WTC11 (cell line): ENCODE measurements around the gene MRPS15.

Experiments used
- ATF3 ChIP-seq: sonication (generic); formaldehyde crosslinking; conservative IDR thresholded peaks from 2 replicates; pipeline ENCODE4 v1.8.1; 2022; ENCODE audit warnings: mild to moderate bottlenecking, missing genetic modification reagents
- CREB1 ChIP-seq: sonication (generic); formaldehyde crosslinking; IDR thresholded peaks from 2 replicates; pipeline ENCODE4 v1.8.0; 2023; ENCODE audit warnings: mild to moderate bottlenecking, missing genetic modification reagents
- CTCF ChIP-seq: fragments of 200-600 bp; IDR thresholded peaks from 2 replicates; pipeline ENCODE4 v1.8.0; 2022; ENCODE audit warnings: antibody characterized with exemption
- NFYB ChIP-seq: sonication (generic); formaldehyde crosslinking; conservative IDR thresholded peaks from 2 replicates; pipeline ENCODE4 v1.8.0; 2022; ENCODE audit warnings: low read depth, missing genetic modification reagents
- SMAD3 ChIP-seq: sonication (generic); formaldehyde crosslinking; IDR thresholded peaks from 2 replicates; pipeline ENCODE4 v1.8.0; 2022; ENCODE audit warnings: missing genetic modification reagents, mild to moderate bottlenecking, borderline replicate concordance
- TCF7 ChIP-seq: sonication (generic); formaldehyde crosslinking; IDR thresholded peaks from 2 replicates; pipeline ENCODE4 v1.8.0; 2022; ENCODE audit warnings: mild to moderate bottlenecking, low read depth, missing genetic modification reagents, moderate library complexity
- ZNF138 ChIP-seq: sonication (generic); formaldehyde crosslinking; conservative IDR thresholded peaks from 2 replicates; pipeline ENCODE4 v1.8.1; 2022; ENCODE audit warnings: mild to moderate bottlenecking, moderate library complexity, missing genetic modification reagents
- TF ChIP-seq, protein P1 (sequence below): sonication (generic); formaldehyde crosslinking; IDR thresholded peaks from 2 replicates; pipeline ENCODE4 v1.8.1; 2023; ENCODE audit warnings: mild to moderate bottlenecking, missing genetic modification reagents, moderate library complexity
- TF ChIP-seq, protein P2 (sequence below): sonication (generic); formaldehyde crosslinking; IDR thresholded peaks from 2 replicates; pipeline ENCODE4 v1.8.1; 2022; ENCODE audit warnings: low read depth, missing genetic modification reagents, borderline replicate concordance
- TF ChIP-seq, protein P3 (sequence below): sonication (generic); formaldehyde crosslinking; IDR thresholded peaks from 2 replicates; pipeline ENCODE4 v1.8.0; 2022; ENCODE audit warnings: mild to moderate bottlenecking, missing genetic modification reagents
- TF ChIP-seq, protein P4 (sequence below): sonication (generic); formaldehyde crosslinking; IDR thresholded peaks from 2 replicates; pipeline ENCODE4 v1.8.0; 2023; ENCODE audit warnings: missing genetic modification reagents, mild to moderate bottlenecking, borderline replicate concordance
- TF ChIP-seq, protein P5 (sequence below): fragments of 250-450 bp; sonication (Bioruptor Pico); IDR thresholded peaks from 2 replicates; pipeline ENCODE4 v1.9.0; 2021; ENCODE audit warnings: mild to moderate bottlenecking

- TF ChIP-seq, protein P1, sequence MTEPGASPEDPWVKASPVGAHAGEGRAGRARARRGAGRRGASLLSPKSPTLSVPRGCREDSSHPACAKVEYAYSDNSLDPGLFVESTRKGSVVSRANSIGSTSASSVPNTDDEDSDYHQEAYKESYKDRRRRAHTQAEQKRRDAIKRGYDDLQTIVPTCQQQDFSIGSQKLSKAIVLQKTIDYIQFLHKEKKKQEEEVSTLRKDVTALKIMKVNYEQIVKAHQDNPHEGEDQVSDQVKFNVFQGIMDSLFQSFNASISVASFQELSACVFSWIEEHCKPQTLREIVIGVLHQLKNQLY (CRISPR knock-in tag) = no peak
- TF ChIP-seq NFYB (CRISPR knock-in tag) (no peak), CTCF (no peak), TCF7 (CRISPR knock-in tag) (no peak), SMAD3 (CRISPR knock-in tag) (no peak), ATF3 (CRISPR knock-in tag) (no peak), CREB1 (CRISPR knock-in tag) (no peak), ZNF138 (no peak)
- TF ChIP-seq, protein P2, sequence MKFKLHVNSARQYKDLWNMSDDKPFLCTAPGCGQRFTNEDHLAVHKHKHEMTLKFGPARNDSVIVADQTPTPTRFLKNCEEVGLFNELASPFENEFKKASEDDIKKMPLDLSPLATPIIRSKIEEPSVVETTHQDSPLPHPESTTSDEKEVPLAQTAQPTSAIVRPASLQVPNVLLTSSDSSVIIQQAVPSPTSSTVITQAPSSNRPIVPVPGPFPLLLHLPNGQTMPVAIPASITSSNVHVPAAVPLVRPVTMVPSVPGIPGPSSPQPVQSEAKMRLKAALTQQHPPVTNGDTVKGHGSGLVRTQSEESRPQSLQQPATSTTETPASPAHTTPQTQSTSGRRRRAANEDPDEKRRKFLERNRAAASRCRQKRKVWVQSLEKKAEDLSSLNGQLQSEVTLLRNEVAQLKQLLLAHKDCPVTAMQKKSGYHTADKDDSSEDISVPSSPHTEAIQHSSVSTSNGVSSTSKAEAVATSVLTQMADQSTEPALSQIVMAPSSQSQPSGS (CRISPR knock-in tag) = no peak
- TF ChIP-seq, protein P3, sequence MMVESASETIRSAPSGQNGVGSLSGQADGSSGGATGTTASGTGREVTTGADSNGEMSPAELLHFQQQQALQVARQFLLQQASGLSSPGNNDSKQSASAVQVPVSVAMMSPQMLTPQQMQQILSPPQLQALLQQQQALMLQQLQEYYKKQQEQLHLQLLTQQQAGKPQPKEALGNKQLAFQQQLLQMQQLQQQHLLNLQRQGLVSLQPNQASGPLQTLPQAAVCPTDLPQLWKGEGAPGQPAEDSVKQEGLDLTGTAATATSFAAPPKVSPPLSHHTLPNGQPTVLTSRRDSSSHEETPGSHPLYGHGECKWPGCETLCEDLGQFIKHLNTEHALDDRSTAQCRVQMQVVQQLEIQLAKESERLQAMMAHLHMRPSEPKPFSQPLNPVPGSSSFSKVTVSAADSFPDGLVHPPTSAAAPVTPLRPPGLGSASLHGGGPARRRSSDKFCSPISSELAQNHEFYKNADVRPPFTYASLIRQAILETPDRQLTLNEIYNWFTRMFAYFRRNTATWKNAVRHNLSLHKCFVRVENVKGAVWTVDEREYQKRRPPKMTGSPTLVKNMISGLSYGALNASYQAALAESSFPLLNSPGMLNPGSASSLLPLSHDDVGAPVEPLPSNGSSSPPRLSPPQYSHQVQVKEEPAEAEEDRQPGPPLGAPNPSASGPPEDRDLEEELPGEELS (CRISPR knock-in tag) = no peak
- TF ChIP-seq, protein P4, sequence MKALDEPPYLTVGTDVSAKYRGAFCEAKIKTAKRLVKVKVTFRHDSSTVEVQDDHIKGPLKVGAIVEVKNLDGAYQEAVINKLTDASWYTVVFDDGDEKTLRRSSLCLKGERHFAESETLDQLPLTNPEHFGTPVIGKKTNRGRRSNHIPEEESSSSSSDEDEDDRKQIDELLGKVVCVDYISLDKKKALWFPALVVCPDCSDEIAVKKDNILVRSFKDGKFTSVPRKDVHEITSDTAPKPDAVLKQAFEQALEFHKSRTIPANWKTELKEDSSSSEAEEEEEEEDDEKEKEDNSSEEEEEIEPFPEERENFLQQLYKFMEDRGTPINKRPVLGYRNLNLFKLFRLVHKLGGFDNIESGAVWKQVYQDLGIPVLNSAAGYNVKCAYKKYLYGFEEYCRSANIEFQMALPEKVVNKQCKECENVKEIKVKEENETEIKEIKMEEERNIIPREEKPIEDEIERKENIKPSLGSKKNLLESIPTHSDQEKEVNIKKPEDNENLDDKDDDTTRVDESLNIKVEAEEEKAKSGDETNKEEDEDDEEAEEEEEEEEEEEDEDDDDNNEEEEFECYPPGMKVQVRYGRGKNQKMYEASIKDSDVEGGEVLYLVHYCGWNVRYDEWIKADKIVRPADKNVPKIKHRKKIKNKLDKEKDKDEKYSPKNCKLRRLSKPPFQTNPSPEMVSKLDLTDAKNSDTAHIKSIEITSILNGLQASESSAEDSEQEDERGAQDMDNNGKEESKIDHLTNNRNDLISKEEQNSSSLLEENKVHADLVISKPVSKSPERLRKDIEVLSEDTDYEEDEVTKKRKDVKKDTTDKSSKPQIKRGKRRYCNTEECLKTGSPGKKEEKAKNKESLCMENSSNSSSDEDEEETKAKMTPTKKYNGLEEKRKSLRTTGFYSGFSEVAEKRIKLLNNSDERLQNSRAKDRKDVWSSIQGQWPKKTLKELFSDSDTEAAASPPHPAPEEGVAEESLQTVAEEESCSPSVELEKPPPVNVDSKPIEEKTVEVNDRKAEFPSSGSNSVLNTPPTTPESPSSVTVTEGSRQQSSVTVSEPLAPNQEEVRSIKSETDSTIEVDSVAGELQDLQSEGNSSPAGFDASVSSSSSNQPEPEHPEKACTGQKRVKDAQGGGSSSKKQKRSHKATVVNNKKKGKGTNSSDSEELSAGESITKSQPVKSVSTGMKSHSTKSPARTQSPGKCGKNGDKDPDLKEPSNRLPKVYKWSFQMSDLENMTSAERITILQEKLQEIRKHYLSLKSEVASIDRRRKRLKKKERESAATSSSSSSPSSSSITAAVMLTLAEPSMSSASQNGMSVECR (CRISPR knock-in tag) = no peak
- TF ChIP-seq, protein P5, sequence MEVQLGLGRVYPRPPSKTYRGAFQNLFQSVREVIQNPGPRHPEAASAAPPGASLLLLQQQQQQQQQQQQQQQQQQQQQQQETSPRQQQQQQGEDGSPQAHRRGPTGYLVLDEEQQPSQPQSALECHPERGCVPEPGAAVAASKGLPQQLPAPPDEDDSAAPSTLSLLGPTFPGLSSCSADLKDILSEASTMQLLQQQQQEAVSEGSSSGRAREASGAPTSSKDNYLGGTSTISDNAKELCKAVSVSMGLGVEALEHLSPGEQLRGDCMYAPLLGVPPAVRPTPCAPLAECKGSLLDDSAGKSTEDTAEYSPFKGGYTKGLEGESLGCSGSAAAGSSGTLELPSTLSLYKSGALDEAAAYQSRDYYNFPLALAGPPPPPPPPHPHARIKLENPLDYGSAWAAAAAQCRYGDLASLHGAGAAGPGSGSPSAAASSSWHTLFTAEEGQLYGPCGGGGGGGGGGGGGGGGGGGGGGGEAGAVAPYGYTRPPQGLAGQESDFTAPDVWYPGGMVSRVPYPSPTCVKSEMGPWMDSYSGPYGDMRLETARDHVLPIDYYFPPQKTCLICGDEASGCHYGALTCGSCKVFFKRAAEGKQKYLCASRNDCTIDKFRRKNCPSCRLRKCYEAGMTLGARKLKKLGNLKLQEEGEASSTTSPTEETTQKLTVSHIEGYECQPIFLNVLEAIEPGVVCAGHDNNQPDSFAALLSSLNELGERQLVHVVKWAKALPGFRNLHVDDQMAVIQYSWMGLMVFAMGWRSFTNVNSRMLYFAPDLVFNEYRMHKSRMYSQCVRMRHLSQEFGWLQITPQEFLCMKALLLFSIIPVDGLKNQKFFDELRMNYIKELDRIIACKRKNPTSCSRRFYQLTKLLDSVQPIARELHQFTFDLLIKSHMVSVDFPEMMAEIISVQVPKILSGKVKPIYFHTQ (CRISPR knock-in tag) = no peak
Measured at GRCh38 chr1:36486093-36486438, 21.9 kb upstream of the MRPS15 start.
